Right kidney (tissue), 1 donor: ENCODE measurements around the gene YOD1.
"Not testable (repeated sequence)": the region's sequence is repeated elsewhere in the genome, so short reads cannot be mapped to it uniquely, and the experiment has no call there.

Source experiments
- DNase-seq: peaks from one replicate; pipeline ENCODE4 v3.0.0-alpha.2; 2016

YOD1 gene

GRCh38 chr1:207049514-207049913 is 1.5 kb downstream of the YOD1 start:
- DNase-seq = no peak

- DNase-seq = no peak
These were observed 2.0 kb downstream of the YOD1 start for GRCh38 chr1:207049054-207049453.

- no peak for DNase-seq
These were observed 3.0 kb downstream of the YOD1 start for GRCh38 chr1:207048041-207048440.

GRCh38 chr1:207047505-207047904 is 3.5 kb downstream of the YOD1 start:
- DNase-seq = no peak

- no peak for DNase-seq
These were observed 5.6 kb downstream of the YOD1 start for GRCh38 chr1:207045453-207045852.

- DNase-seq = not testable (repeated sequence)
These were observed 9.6 kb downstream of the YOD1 start for GRCh38 chr1:207041397-207041796.

- DNase-seq = no peak
These were observed 10.9 kb downstream of the YOD1 start for GRCh38 chr1:207040181-207040533.

- no peak for DNase-seq
These were observed 11.4 kb downstream of the YOD1 start for GRCh38 chr1:207039380-207040180.

GRCh38 chr1:207036865-207037264 is 14.1 kb downstream of the YOD1 start:
- no peak for DNase-seq

GRCh38 chr1:207035877-207036551 is 15.0 kb downstream of the YOD1 start:
- DNase-seq = no peak

- no peak for DNase-seq
These were observed 16.0 kb downstream of the YOD1 start for GRCh38 chr1:207034998-207035397.

- no peak for DNase-seq
These were observed 16.8 kb downstream of the YOD1 start for GRCh38 chr1:207034208-207034607.

- DNase-seq = no peak
These were observed 17.7 kb downstream of the YOD1 start for GRCh38 chr1:207033302-207033701.

GRCh38 chr1:207032528-207033017 is 18.4 kb downstream of the YOD1 start, which contains the start of gene C1orf116:
C1orf116 (minus strand) TSS chr1:207032756; CDS start chr1:207027598, 5,158 bp downstream.
- DNase-seq = peak; percentile 54

GRCh38 chr1:207031632-207032264 is 19.3 kb downstream of the YOD1 start:
- DNase-seq = no peak

- no peak for DNase-seq
These were observed 20.0 kb downstream of the YOD1 start for GRCh38 chr1:207031016-207031415.

- DNase-seq = no peak
These were observed 20.4 kb downstream of the YOD1 start for GRCh38 chr1:207030522-207031009.

- DNase-seq = no peak
These were observed 21.1 kb downstream of the YOD1 start for GRCh38 chr1:207029701-207030521.

- no peak for DNase-seq
These were observed 21.9 kb downstream of the YOD1 start for GRCh38 chr1:207028884-207029650.

- DNase-seq = no peak
These were observed 23.1 kb downstream of the YOD1 start for GRCh38 chr1:207027921-207028320.

GRCh38 chr1:207027206-207027777 is 23.7 kb downstream of the YOD1 start:
- DNase-seq = no peak
